Fibroblast of lung (primary cell): ENCODE data around the gene AACS. TPM values are rescaled to one million over a fixed set of nuclear protein-coding genes. Genes with fewer than 3 reads are reported as not detected.

Experiments
- DNase-seq, 2 donors: peaks; one replicate each; pipeline versions ENCODE4 v3.0.0 to v3.0.0-alpha.2; 2010; ENCODE audit warnings: low read depth in 2 of 2
- H2AFZ ChIP-seq: 2 replicates; pipeline ENCODE4 v1.5.1; 2012; ENCODE audit warnings: low read length, control low read depth, inconsistent platforms
- H3K27ac ChIP-seq: 2 replicates; pipeline ENCODE4 v1.5.1; 2011; ENCODE audit warnings: low read length, control low read depth; ENCODE audit not compliant: insufficient read depth
- H3K27me3 ChIP-seq: 2 replicates; pipeline ENCODE4 v1.5.1; 2011; ENCODE audit warnings: mild to moderate bottlenecking, low read length; ENCODE audit not compliant: control insufficient read depth, insufficient read depth
- H3K36me3 ChIP-seq: 2 replicates; pipeline ENCODE4 v1.5.1; 2011; ENCODE audit warnings: low read length; ENCODE audit not compliant: control insufficient read depth, insufficient read depth
- H3K4me1 ChIP-seq: 2 replicates; pipeline ENCODE4 v1.5.1; 2011; ENCODE audit warnings: low read length; ENCODE audit not compliant: control insufficient read depth, insufficient read depth; ENCODE audit errors: extremely low read depth
- H3K4me2 ChIP-seq: 2 replicates; pipeline ENCODE4 v1.5.1; 2011; ENCODE audit warnings: low read length, control low read depth; ENCODE audit not compliant: insufficient read depth; ENCODE audit errors: extremely low read depth
- H3K4me3 ChIP-seq, 4 experiments: fragments of 200-600 bp in 1 of 4; sonication (generic) in 1 of 4; replicated peaks in 1 of 4; 2 replicates each; pipeline ENCODE4 v1.5.1; 2011 to 2016; ENCODE audit warnings: low read length in 4 of 4, low read depth in 3 of 4, mild to moderate bottlenecking in 3 of 4, control low read depth in 2 of 4, inconsistent platforms in 1 of 4, mixed read lengths in 1 of 4; ENCODE audit not compliant: insufficient read depth in 1 of 4; ENCODE audit errors: control extremely low read depth in 1 of 4
- H3K79me2 ChIP-seq: 2 replicates; pipeline ENCODE4 v1.5.1; 2012; ENCODE audit warnings: mild to moderate bottlenecking, low read length, inconsistent platforms; ENCODE audit not compliant: control insufficient read depth, insufficient read depth
- H3K9ac ChIP-seq: 2 replicates; pipeline ENCODE4 v1.5.1; 2011; ENCODE audit warnings: mild to moderate bottlenecking, low read length, control low read depth; ENCODE audit not compliant: insufficient read depth
- H3K9me3 ChIP-seq: 2 replicates; pipeline ENCODE4 v1.5.1; 2012; ENCODE audit warnings: low read depth, low read length; ENCODE audit not compliant: control insufficient read depth, insufficient read depth
- H4K20me1 ChIP-seq: 2 replicates; pipeline ENCODE4 v1.5.1; 2011; ENCODE audit warnings: low read length; ENCODE audit not compliant: control insufficient read depth, insufficient read depth; ENCODE audit errors: extremely low read depth
- CTCF ChIP-seq, 2 donors: IDR thresholded peaks in 1 of 2; conservative IDR thresholded peaks in 1 of 2; 1 replicate in 1 of 2; 2 replicates in 1 of 2; pipeline ENCODE4 v1.5.1; 2011 to 2012; ENCODE audit warnings: low read length in 2 of 2, control low read depth in 1 of 2, inconsistent platforms in 1 of 2, low read depth in 1 of 2, mild to moderate bottlenecking in 1 of 2
- EZH2 ChIP-seq: IDR thresholded peaks from 2 replicates; pipeline ENCODE4 v1.5.1; 2012; ENCODE audit warnings: low read length, control low read depth, mild to moderate bottlenecking; ENCODE audit errors: missing control alignments
- polyA plus RNA-seq, 2 donors: library from polyadenylated mRNA; depleted of rRNA in 1 of 2; stranded (reverse) in 1 of 2; unstranded in 1 of 2; fragments of >200 nt; gene quantifications; 2 replicates each; pipeline ENCODE4 v1.2.1, GENCODE V29; 2011 to 2012; ENCODE audit warnings: missing spikeins in 1 of 2
- total RNA-seq: library from RNA; depleted of rRNA; stranded (reverse); fragments of >200 nt; gene quantifications from 2 replicates; pipeline ENCODE4 v1.2.1, GENCODE V29; 2014

The AACS gene
- total and polyA plus RNA-seq, 2 donors (not counting 1 experiment from before 2014, with no cell fraction given) = 24.7 to 31.5 TPM

- H3K27ac ChIP-seq = no peak overlapping the region
- no peak overlapping the region for H3K9ac ChIP-seq
- no peaks in the 10 kb centered on the region for H3K36me3 ChIP-seq
- no peaks in the 10 kb centered on the region for H3K79me2 ChIP-seq
- no peak overlapping the region for H3K4me2 ChIP-seq
- TF ChIP-seq CTCF (conservative IDR thresholded peaks at IDR 0.05 in 1 of 2, IDR thresholded peaks at IDR 0.05 in 1 of 2; ENCODE audit: low read depth in 1 of 2, low read length in 2 of 2) (no peak), EZH2 (no peak)
- no peaks in the 10 kb centered on the region for H3K4me1 ChIP-seq
- no peaks in the 10 kb centered on the region for H3K27me3 ChIP-seq
- no peak for DNase-seq
- H3K9me3 ChIP-seq = no peaks in the 10 kb centered on the region
- no peaks in the 10 kb centered on the region for H4K20me1 ChIP-seq
- no peak overlapping the region for H2AFZ ChIP-seq
- H3K4me3 ChIP-seq = no peak overlapping the region
These were observed 90.1 kb downstream of the AACS start for GRCh38 chr12:125155366-125155765.

- H4K20me1 ChIP-seq = no peaks in the 10 kb centered on the region
- H2AFZ ChIP-seq = no peak overlapping the region
- no peak overlapping the region for H3K9ac ChIP-seq
- no peak overlapping the region for H3K4me3 ChIP-seq
- no peak for DNase-seq
- no peaks in the 10 kb centered on the region for H3K79me2 ChIP-seq
- no peaks in the 10 kb centered on the region for H3K36me3 ChIP-seq
- H3K4me1 ChIP-seq = no peaks in the 10 kb centered on the region
- H3K27ac ChIP-seq = no peak overlapping the region
- H3K9me3 ChIP-seq = no peaks in the 10 kb centered on the region
- TF ChIP-seq CTCF (conservative IDR thresholded peaks at IDR 0.05 in 1 of 2, IDR thresholded peaks at IDR 0.05 in 1 of 2; ENCODE audit: low read depth in 1 of 2, low read length in 2 of 2) (no peak), EZH2 (no peak)
- H3K27me3 ChIP-seq = no peaks in the 10 kb centered on the region
- no peak overlapping the region for H3K4me2 ChIP-seq
These were observed 91.9 kb downstream of the AACS start for GRCh38 chr12:125157177-125157576.

GRCh38 chr12:125159702-125160101 lies 94.5 kb downstream of the AACS start:
- Histone ChIP-seq H3K9me3 (no peaks in the 10 kb centered on the region), H3K4me1 (no peaks in the 10 kb centered on the region), H2AFZ (no peak overlapping the region), H3K36me3 (no peaks in the 10 kb centered on the region), H3K9ac (no peak overlapping the region), H3K27me3 (no peaks in the 10 kb centered on the region), H3K27ac (no peak overlapping the region), H4K20me1 (no peaks in the 10 kb centered on the region), H3K79me2 (no peaks in the 10 kb centered on the region), H3K4me3 (no peak overlapping the region), H3K4me2 (no peak overlapping the region)
- DNase-seq = no peak
- no peak for TF ChIP-seq CTCF (conservative IDR thresholded peaks at IDR 0.05 in 1 of 2, IDR thresholded peaks at IDR 0.05 in 1 of 2; ENCODE audit: low read depth in 1 of 2, low read length in 2 of 2)
- TF ChIP-seq EZH2 = no peak
